NOMO-1 treated with dmso at 0.1 percent for 144 hours (cell line): ENCODE measurements around the gene B3GALNT2.
A peak's percentile ranks its signal among the peaks of the same experiment; 100 is the strongest.

Experiments used
- DNase-seq: peaks from one replicate; lab custom pipeline; 2025; ENCODE audit not compliant: unreplicated experiment; lab: John Stamatoyannopoulos, UW

The B3GALNT2 gene

DNA sequence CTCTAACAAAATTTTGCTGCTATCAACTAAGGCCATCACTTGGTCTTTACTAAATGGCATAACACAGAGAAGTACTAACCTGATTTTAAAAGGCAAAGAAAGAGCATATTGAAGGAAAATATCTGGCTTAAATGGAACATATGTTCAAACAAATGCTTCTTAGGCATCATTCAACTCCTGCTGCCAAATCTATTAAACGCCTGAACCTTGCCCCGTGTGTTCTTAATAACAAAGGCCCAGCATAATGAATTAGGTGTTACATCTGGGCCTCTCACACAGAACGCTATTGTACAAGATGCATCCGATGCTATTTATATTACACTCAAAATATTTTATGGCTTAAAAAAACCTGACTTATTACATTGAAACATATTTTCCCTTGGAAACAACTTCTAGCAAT is 48.4 kb downstream of the B3GALNT2 start:
- no peak for DNase-seq

- no peak for DNase-seq
Measured at GRCh38 chr1:235455097-235455496, 49.2 kb downstream of the B3GALNT2 start.

- DNase-seq: no peak
Measured at GRCh38 chr1:235454021-235454420, 50.2 kb downstream of the B3GALNT2 start.

- DNase-seq: no peak
Measured at GRCh38 chr1:235450886-235451483, 53.3 kb downstream of the B3GALNT2 start.

- DNase-seq: no peak
Measured at GRCh38 chr1:235450433-235450832, 53.8 kb downstream of the B3GALNT2 start.

DNA sequence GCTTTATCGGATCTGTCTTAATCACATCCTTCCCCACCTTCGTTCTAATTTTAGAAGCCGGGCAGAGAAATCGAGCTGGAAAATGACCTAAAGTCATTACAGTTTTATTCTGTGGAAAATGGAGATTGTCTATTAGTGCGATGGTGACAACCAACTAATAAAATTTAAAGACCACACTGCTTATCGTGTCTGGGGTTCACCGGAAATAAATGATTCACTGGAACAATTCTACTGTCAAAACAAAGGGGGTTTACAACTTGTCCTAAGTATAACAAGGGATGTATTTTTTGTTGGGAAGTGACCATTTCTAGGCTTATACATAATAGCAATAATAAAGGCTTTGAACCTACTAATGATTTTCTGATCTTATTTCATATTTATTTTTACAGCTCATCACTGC is 55.6 kb downstream of the B3GALNT2 start:
- DNase-seq: no peak

GRCh38 chr1:235442788-235443429 is 61.3 kb downstream of the B3GALNT2 start:
- no peak for DNase-seq

DNA sequence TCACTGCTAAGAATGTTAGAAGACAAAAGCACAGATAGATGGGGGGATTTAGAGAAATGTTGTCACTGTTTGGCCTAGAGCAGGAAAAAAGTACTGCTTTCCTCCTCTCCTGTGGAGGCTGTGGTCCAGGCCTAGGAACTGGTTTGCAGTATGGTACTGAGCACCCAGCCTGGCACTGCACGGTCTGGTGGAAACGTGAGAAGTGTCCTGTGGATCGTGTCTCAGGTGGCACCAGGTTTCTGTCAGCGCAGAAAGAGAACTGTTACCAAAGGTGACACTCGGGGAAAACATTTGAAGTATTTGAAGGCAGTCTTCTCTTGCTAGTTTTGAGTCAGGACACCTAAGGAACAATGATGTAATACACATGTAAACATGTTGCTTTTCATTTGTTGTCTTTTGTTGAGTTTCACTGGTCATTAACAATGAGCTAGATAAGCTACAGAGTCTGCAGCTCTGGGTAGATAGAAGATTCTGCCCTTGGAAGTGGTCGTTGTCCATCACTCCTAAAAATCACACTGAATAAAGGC is 63.0 kb downstream of the B3GALNT2 start:
- DNase-seq: no peak

GRCh38 chr1:235434001-235434400 is 70.3 kb downstream of the B3GALNT2 start:
- DNase-seq: no peak

DNA sequence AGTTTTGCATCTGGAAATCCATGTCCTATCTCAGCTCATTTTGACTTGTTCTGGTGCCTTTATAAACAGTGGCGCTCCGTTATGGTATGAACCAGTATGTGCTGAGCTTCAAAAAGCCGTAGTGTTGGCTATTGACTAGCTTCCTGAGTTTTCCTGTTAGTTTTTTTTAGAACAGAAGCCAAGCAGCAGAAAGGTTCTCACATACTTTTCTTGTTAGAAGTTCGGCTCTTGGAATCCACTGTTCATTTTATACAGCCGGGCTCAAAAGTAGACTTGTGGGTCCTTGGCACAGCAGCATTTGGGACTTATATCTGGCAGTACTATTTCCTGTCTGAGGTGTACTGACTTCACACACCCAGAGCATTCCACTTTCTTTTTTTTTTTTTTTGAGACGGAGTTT is 73.3 kb downstream of the B3GALNT2 start:
- DNase-seq: no peak

- no peak for DNase-seq
Measured at GRCh38 chr1:235429143-235429542, 75.1 kb downstream of the B3GALNT2 start.

GRCh38 chr1:235427447-235427846 is 76.8 kb downstream of the B3GALNT2 start:
- DNase-seq: no peak

- DNase-seq: no peak
Measured at GRCh38 chr1:235426680-235427079, 77.6 kb downstream of the B3GALNT2 start.

DNA sequence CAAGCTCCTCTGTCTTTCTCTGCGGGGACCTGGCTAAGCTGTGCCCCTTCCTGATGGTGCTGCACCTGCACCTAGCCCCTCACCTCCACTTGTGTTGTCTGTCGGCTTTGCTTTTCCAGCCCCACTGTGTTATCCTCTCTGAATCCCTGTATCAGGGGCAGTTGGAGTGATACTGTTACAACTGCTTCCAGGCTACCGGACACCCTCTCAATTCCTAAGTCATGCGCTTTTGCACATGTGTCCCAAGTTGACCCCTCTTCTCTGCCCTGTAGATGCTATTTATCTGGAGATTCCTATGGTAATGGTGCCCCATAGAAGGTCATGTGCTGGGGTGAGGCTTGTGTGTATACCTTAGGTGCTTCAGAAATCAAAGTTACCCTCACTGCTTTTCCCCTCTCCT is 78.1 kb downstream of the B3GALNT2 start:
- no peak for DNase-seq

DNA sequence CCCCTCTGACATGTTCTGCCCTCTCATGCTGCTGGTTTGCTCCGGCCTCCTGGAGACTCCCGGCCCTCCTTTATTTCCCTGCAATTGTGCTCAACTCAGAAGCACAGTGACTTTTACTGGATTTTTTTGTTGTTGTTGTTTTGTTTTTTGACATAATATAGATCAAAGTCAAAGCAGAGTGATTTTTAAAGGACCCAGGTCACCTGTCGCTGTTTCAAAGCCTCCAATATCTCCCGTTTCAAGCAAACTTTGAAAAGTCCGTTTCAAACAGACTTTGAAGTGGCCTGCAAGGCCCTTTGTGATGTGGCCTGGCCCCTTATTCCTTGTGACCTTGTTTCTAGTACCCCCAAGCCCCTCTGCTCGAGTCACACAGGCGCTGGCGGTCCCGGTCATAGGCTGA is 78.9 kb downstream of the B3GALNT2 start:
- DNase-seq: no peak

GRCh38 chr1:235424092-235424491 is 80.2 kb downstream of the B3GALNT2 start:
- no peak for DNase-seq

GRCh38 chr1:235423214-235423652 is 81.0 kb downstream of the B3GALNT2 start:
- no peak for DNase-seq

DNA sequence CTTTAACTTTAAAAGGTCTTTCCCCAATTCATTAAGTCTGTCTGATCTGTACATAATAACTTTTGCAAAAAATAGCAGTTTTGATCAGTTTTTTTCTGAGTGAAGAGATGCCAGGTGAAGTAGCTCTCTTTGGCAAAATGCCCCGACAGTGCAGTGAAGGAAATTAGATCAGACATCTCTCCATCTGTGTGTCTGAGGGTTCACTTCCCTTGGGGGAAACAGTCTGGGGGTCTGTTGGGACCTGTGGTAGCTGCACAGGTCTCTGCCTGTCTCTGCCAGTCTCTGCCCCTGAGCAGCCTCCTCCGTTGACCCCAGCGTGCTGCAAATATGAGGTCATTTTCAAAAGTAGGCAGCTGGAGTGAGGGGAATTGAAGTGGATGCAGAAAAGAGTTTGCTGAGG is 82.5 kb downstream of the B3GALNT2 start:
- DNase-seq: no peak

GRCh38 chr1:235417086-235417697 is 87.1 kb downstream of the B3GALNT2 start:
- DNase-seq: no peak

- no peak for DNase-seq
Measured at GRCh38 chr1:235416662-235417049, 87.6 kb downstream of the B3GALNT2 start.

DNA sequence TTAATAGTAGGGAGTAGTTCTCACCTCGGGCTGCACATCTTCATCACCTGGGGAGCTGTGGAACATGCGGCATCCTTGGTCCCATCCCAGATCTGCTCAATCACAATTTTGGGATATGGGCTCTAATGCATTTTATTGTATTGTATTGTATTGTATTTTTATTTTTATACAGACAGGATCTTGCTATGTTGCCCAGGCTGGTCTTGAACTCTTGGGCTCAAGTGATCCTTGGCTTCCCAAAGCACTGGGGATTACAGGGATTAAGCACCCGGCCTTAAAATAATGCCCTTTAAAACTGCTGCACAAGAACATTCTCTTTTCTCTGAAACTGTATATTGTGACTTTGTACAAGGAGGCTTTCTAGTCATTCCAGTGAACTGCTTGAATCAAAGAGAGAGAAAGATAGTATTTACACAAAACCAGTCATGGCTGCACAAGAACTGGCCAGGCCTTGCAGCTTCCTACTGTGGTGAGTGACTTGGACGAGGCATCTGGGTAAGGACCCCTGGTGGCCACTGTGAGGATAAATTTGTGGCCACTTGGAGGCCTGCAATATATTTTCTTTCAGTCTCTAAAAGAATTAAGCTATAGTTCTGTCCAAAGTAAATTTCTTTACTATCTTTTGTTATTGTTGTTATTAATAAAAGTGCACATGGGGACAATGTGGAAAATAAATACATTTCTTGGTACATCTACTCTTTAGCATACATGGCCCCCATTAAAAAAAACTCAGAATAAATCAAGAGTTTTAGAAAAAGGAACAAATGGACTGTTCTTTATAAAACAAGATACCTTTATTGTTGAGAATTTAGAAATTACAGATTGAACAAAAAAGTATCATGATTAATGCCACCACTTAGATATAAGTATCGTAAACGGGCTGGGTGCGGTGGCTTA is 89.0 kb downstream of the B3GALNT2 start:
- peak; percentile 33 for DNase-seq
